Measurements from ENCODE around the gene LMF1.
"Not testable (repeated sequence)": the region's sequence is repeated elsewhere in the genome, so short reads cannot be mapped to it uniquely, and the experiment has no call there.

The LMF1 gene

GRCh38 chr16:861446-861845 lies 109.3 kb downstream of the LMF1 start:
- no peak for ATAC-seq (ENCODE audit: low read depth)
- Histone ChIP-seq H3K27ac (ENCODE audit: poor library complexity, severe bottlenecking) (no peak overlapping the region), H3K27me3 (ENCODE audit: insufficient read depth, poor library complexity, severe bottlenecking) (no peaks in the 10 kb centered on the region)

DNA sequence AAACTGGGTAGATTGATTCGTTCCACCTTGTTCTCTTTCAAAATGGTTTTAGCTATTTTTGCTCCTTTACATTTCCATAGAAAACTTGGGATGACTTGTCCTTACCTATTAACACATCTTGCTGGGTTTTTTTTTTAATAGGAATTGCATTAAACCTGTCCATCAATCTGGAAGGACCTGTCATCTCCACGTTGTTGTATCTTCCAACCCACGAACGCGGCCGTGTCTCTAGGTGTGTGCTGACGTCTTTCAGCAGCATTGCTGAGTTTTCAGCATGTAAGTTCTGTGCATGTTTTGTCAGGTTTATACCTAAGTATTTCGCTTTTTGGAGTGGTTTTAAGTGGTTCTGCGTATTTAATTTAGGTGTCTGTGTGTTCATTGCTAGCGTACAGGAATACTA lies 109.9 kb downstream of the LMF1 start:
- DNase-seq (ENCODE audit: low spot score): no peak
- Histone ChIP-seq H3K27ac (ENCODE audit: poor library complexity, severe bottlenecking) (no peak overlapping the region), H3K36me3 (ENCODE audit: low read depth) (no peaks in the 10 kb centered on the region), H3K9me3 (ENCODE audit: severe bottlenecking) (no peaks in the 10 kb centered on the region), H3K27me3 (ENCODE audit: insufficient read depth, poor library complexity, severe bottlenecking) (no peaks in the 10 kb centered on the region), H3K4me1 (ENCODE audit: insufficient read depth, poor library complexity, severe bottlenecking) (no peaks in the 10 kb centered on the region), H3K4me3 (ENCODE audit: severe bottlenecking) (no peak overlapping the region)
- no peak for TF ChIP-seq CTCF (IDR thresholded peaks at IDR 0.05; ENCODE audit: poor library complexity, severe bottlenecking)
- no peak for ATAC-seq (ENCODE audit: low read depth)

More at GRCh38 chr16:861446-861845, 109.3 kb downstream of the LMF1 start:
- no peaks in the 10 kb centered on the region for H3K9me3 ChIP-seq (ENCODE audit: severe bottlenecking)
- H3K4me1 ChIP-seq (ENCODE audit: insufficient read depth, poor library complexity, severe bottlenecking): no peaks in the 10 kb centered on the region
- no peak for TF ChIP-seq CTCF (IDR thresholded peaks at IDR 0.05; ENCODE audit: poor library complexity, severe bottlenecking)
- no peaks in the 10 kb centered on the region for H3K36me3 ChIP-seq (ENCODE audit: low read depth)
- H3K4me3 ChIP-seq (ENCODE audit: severe bottlenecking): no peak overlapping the region
- no peak for DNase-seq (ENCODE audit: low spot score)

DNA sequence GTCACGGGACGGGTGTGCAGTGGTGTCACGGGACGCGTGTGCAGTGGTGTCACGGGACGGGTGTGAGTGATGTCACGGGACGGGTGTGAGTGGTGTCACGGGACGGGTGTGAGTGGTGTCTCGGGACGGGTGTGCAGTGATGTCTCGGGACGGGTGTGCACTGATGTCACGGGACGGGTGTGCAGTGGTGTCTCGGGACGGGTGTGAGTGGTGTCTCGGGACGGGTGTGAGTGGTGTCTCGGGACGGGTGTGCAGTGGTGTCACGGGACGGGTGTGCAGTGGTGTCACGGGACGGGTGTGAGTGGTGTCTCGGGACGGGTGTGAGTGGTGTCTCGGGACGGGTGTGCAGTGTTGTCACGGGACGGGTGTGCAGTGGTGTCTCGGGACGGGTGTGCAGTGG lies 111.8 kb downstream of the LMF1 start:
- H3K4me3 ChIP-seq (ENCODE audit: severe bottlenecking); H3K36me3 ChIP-seq (ENCODE audit: low read depth); DNase-seq (ENCODE audit: low spot score); H3K27me3 ChIP-seq (ENCODE audit: insufficient read depth, poor library complexity, severe bottlenecking); ATAC-seq (ENCODE audit: low read depth); H3K9me3 ChIP-seq (ENCODE audit: severe bottlenecking); H3K27ac ChIP-seq (ENCODE audit: poor library complexity, severe bottlenecking); H3K4me1 ChIP-seq (ENCODE audit: insufficient read depth, poor library complexity, severe bottlenecking): not testable (repeated sequence)

DNA sequence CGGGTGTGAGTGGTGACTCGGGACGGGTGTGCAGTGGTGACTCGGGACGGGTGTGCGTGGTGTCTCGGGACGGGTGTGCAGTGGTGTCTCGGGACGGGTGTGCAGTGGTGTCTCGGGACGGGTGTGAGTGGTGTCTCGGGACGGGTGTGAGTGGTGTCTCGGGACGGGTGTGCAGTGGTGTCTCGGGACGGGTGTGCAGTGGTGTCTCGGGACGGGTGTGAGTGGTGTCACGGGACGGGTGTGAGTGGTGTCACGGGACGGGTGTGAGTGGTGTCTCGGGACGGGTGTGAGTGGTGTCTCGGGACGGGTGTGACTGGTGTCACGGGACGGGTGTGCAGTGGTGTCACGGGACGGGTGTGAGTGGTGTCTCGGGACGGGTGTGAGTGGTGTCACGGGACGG lies 112.3 kb downstream of the LMF1 start:
- not testable (repeated sequence) for H3K9me3 ChIP-seq (ENCODE audit: severe bottlenecking); DNase-seq (ENCODE audit: low spot score)

GRCh38 chr16:856811-857210 lies 114.0 kb downstream of the LMF1 start:
- Histone ChIP-seq H3K4me1 (ENCODE audit: insufficient read depth, poor library complexity, severe bottlenecking) (no peaks in the 10 kb centered on the region), H3K27ac (ENCODE audit: poor library complexity, severe bottlenecking) (no peak overlapping the region), H3K4me3 (ENCODE audit: severe bottlenecking) (no peak overlapping the region), H3K9me3 (ENCODE audit: severe bottlenecking) (peaks cover 2% of the 10 kb centered on the region), H3K27me3 (ENCODE audit: insufficient read depth, poor library complexity, severe bottlenecking) (no peaks in the 10 kb centered on the region), H3K36me3 (ENCODE audit: low read depth) (no peaks in the 10 kb centered on the region)
- no peak for ATAC-seq (ENCODE audit: low read depth)
- no peak for DNase-seq (ENCODE audit: low spot score)
- no peak for TF ChIP-seq CTCF (IDR thresholded peaks at IDR 0.05; ENCODE audit: poor library complexity, severe bottlenecking)

More for the DNA sequence above, 112.3 kb downstream of the LMF1 start:
- not testable (repeated sequence) for H3K36me3 ChIP-seq (ENCODE audit: low read depth); ATAC-seq (ENCODE audit: low read depth); H3K27me3 ChIP-seq (ENCODE audit: insufficient read depth, poor library complexity, severe bottlenecking); H3K4me3 ChIP-seq (ENCODE audit: severe bottlenecking); H3K27ac ChIP-seq (ENCODE audit: poor library complexity, severe bottlenecking); H3K4me1 ChIP-seq (ENCODE audit: insufficient read depth, poor library complexity, severe bottlenecking)

DNA sequence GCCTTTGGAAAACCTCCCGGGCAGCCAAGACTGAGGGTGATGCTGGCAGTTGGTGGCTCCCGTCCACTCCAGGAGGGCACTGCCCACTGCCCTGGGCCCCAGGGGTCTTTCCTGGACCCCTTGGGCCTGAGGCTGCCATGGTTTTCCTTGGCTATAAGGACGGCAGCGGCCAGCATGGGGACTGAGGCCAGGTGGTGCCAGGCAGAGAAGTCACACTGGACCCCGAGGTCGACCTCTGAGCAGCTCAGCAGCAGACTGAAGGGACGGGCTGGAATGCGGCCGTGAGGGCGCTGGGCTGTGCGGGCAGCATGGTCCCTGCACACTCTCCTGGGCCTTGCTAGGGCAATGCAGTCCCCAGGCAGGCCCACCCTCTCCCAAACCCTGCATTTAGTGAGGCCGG lies 114.7 kb downstream of the LMF1 start:
- no peak for TF ChIP-seq CTCF (IDR thresholded peaks at IDR 0.05; ENCODE audit: poor library complexity, severe bottlenecking)
- Histone ChIP-seq H3K27ac (ENCODE audit: poor library complexity, severe bottlenecking) (no peak overlapping the region), H3K27me3 (ENCODE audit: insufficient read depth, poor library complexity, severe bottlenecking) (no peaks in the 10 kb centered on the region), H3K4me3 (ENCODE audit: severe bottlenecking) (no peak overlapping the region), H3K4me1 (ENCODE audit: insufficient read depth, poor library complexity, severe bottlenecking) (no peaks in the 10 kb centered on the region), H3K9me3 (ENCODE audit: severe bottlenecking) (peaks cover 5% of the 10 kb centered on the region), H3K36me3 (ENCODE audit: low read depth) (no peaks in the 10 kb centered on the region)
- ATAC-seq (ENCODE audit: low read depth): no peak
- DNase-seq (ENCODE audit: low spot score): no peak

Data from RWPE2 (cell line).